WTC11 (cell line): ENCODE measurements around the gene TMEM151B. TPM values are rescaled to one million over a fixed set of nuclear protein-coding genes. Genes with fewer than 3 reads are reported as not detected.

Experiments used
- ATAC-seq: fragments of 200-7000 bp; cut with Tn5 transposase; 2 replicates; pipeline ENCODE4 v1.10.0; 2021; ENCODE audit warnings: mild to moderate bottlenecking, moderate library complexity
- CTCF ChIA-PET: fragments of 300-600 bp; sonication (Branson Sonifier 250); formaldehyde crosslinking; loops from one replicate; lab custom pipeline; 2021; ENCODE audit warnings: antibody characterized with exemption; lab: Charles Lee
- POLR2A ChIA-PET: fragments of 350-600 bp; sonication (Branson Sonifier 250); formaldehyde crosslinking; loops from one replicate; lab custom pipeline; 2021; ENCODE audit warnings: antibody characterized with exemption; lab: Charles Lee
- DNase-seq: peaks from one replicate; pipeline ENCODE4 v3.0.0; 2021; ENCODE audit warnings: low spot score
- H3K27ac Mint-ChIP-seq: 2 replicates; pipeline ENCODE4 v1.8.0; 2021; ENCODE audit warnings: mixed read lengths
- H3K27me3 Mint-ChIP-seq: 2 replicates; pipeline ENCODE4 v1.8.0; 2021; ENCODE audit warnings: low read depth, mild to moderate bottlenecking, moderate library complexity, mixed read lengths
- H3K36me3 Mint-ChIP-seq: 2 replicates; pipeline ENCODE4 v1.8.0; 2021; ENCODE audit warnings: mixed read lengths
- H3K4me1 Mint-ChIP-seq: 2 replicates; pipeline ENCODE4 v1.8.0; 2022; ENCODE audit warnings: mixed read lengths
- H3K4me3 Mint-ChIP-seq: 2 replicates; pipeline ENCODE4 v1.8.0; 2021; ENCODE audit warnings: mild to moderate bottlenecking, moderate library complexity, mixed read lengths
- H3K9me3 Mint-ChIP-seq: 2 replicates; pipeline ENCODE4 v1.8.0; 2021; ENCODE audit warnings: mixed read lengths
- AR ChIP-seq: fragments of 250-450 bp; sonication (Bioruptor Pico); IDR thresholded peaks from 2 replicates; pipeline ENCODE4 v1.9.0; 2021; ENCODE audit warnings: mild to moderate bottlenecking
- ELF4 ChIP-seq: sonication (generic); formaldehyde crosslinking; IDR thresholded peaks from 2 replicates; pipeline ENCODE4 v1.8.1; 2022; ENCODE audit warnings: low read depth, mild to moderate bottlenecking, moderate library complexity, missing genetic modification reagents
- HMGXB4 ChIP-seq: sonication (generic); formaldehyde crosslinking; IDR thresholded peaks from 2 replicates; pipeline ENCODE4 v1.8.1; 2023; ENCODE audit warnings: mild to moderate bottlenecking, moderate library complexity, missing genetic modification reagents
- IRF1 ChIP-seq: sonication (generic); formaldehyde crosslinking; IDR thresholded peaks from 2 replicates; pipeline ENCODE4 v1.8.0; 2023; ENCODE audit warnings: missing genetic modification reagents
- MAX ChIP-seq: sonication (generic); formaldehyde crosslinking; IDR thresholded peaks from 2 replicates; pipeline ENCODE4 v1.8.0; 2022; ENCODE audit warnings: mild to moderate bottlenecking, missing genetic modification reagents
- MLX ChIP-seq: sonication (generic); formaldehyde crosslinking; IDR thresholded peaks from 2 replicates; pipeline ENCODE4 v1.8.1; 2023; ENCODE audit warnings: mild to moderate bottlenecking, missing genetic modification reagents, moderate library complexity
- MYBL2 ChIP-seq: sonication (generic); formaldehyde crosslinking; IDR thresholded peaks from 2 replicates; pipeline ENCODE4 v1.8.1; 2023; ENCODE audit warnings: mild to moderate bottlenecking, moderate library complexity, missing genetic modification reagents
- NFYB ChIP-seq: sonication (generic); formaldehyde crosslinking; conservative IDR thresholded peaks from 2 replicates; pipeline ENCODE4 v1.8.0; 2022; ENCODE audit warnings: low read depth, missing genetic modification reagents
- TCF7 ChIP-seq: sonication (generic); formaldehyde crosslinking; IDR thresholded peaks from 2 replicates; pipeline ENCODE4 v1.8.0; 2022; ENCODE audit warnings: mild to moderate bottlenecking, low read depth, missing genetic modification reagents, moderate library complexity
- TEAD1 ChIP-seq: sonication (generic); formaldehyde crosslinking; IDR thresholded peaks from 2 replicates; pipeline ENCODE4 v1.8.0; 2022; ENCODE audit warnings: mild to moderate bottlenecking, missing genetic modification reagents
- TP53 ChIP-seq: sonication (generic); formaldehyde crosslinking; IDR thresholded peaks from 2 replicates; pipeline ENCODE4 v1.8.1; 2023; ENCODE audit warnings: mild to moderate bottlenecking, missing genetic modification reagents
- ZBTB43 ChIP-seq: sonication (generic); formaldehyde crosslinking; IDR thresholded peaks from 2 replicates; pipeline ENCODE4 v1.8.1; 2023; ENCODE audit warnings: mild to moderate bottlenecking, missing genetic modification reagents
- ZNF416 ChIP-seq: fragments of 250-450 bp; sonication (Bioruptor Pico); IDR thresholded peaks from 2 replicates; pipeline ENCODE4 v1.9.0; 2021; ENCODE audit warnings: mild to moderate bottlenecking, inconsistent platforms
- ZNF423 ChIP-seq: fragments of 250-450 bp; sonication (Bioruptor Pico); IDR thresholded peaks from 2 replicates; pipeline ENCODE4 v2.1.2; 2022; ENCODE audit warnings: mild to moderate bottlenecking, moderate library complexity
- ZNF512 ChIP-seq: sonication (generic); formaldehyde crosslinking; IDR thresholded peaks from 2 replicates; pipeline ENCODE4 v1.8.1; 2022; ENCODE audit warnings: missing genetic modification reagents, borderline replicate concordance
- total RNA-seq: library from RNA; stranded (reverse); gene quantifications from 3 replicates; pipeline ENCODE4 v1.2.3, GENCODE V29; 2021
- TF ChIP-seq, protein P1 (sequence below): sonication (generic); formaldehyde crosslinking; IDR thresholded peaks from 2 replicates; pipeline ENCODE4 v1.8.1; 2022; ENCODE audit warnings: low read depth, missing genetic modification reagents, borderline replicate concordance
- TF ChIP-seq, protein P2 (sequence below): sonication (generic); formaldehyde crosslinking; IDR thresholded peaks from 2 replicates; pipeline ENCODE4 v1.8.0; 2023; ENCODE audit warnings: missing genetic modification reagents, mild to moderate bottlenecking, borderline replicate concordance
- TF ChIP-seq, protein P3 (sequence below): sonication (generic); formaldehyde crosslinking; IDR thresholded peaks from 2 replicates; pipeline ENCODE4 v1.8.1; 2022; ENCODE audit warnings: mild to moderate bottlenecking, moderate library complexity, missing genetic modification reagents

TMEM151B gene
- total RNA-seq, 1 experiment from 2014 or later: 5.5 TPM

DNA sequence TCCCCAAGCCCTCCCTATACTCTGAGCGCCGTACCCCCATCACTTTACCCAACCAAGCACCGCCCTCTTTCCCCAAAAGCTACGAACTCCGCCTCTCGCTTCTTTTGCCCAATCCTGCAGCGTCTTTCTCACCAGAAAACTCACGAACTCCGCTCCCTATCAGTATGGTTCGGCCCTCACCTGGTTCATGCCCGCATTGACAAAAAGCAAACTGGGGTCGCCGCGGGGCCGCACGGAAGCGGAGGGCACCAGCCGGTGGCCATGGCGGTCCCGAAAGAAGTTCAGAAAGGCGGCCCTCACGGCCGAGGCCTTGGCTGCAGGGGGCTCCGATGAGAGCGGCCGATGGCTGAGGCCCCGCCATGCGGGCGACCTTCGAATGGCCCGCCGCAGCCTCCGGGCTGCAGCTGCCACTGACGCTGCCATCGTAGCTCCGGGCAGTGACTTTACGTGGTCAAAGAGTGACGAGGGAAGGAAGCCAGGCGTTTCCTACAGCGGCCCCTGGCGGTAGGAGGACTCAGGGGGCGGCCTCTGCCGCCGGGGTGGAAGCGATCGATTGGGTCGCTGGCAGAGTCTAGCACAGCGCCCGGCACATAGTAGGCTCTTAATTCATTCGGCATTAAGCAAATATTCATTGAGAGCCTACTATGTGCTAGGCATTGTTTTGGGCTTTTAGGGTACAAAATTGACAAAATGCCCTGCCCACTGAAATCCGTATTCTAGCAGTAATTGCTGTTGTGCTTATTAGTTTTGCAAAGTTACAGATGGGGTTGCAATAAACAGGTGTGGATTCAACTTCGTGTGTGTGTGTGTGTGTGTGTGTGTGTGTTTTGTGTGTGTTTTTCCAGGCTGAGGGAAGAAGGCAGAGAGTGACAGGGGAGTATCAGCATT, 42.9 kb downstream of the TMEM151B start, which contains the start of gene AARS2:
AARS2 (minus strand) TSS at position 447 of the 888 bp plus-strand sequence; CDS start at position 423, 24 bp downstream.
- H3K4me1 Mint-ChIP-seq: peaks cover 8% of the 10 kb centered on the region
- H3K27me3 Mint-ChIP-seq: no peaks in the 10 kb centered on the region
- H3K36me3 Mint-ChIP-seq: peaks cover 35% of the 10 kb centered on the region
- peak; percentile 97 for DNase-seq
- peak; percentile 90 for ATAC-seq
- H3K27ac Mint-ChIP-seq: peak within 1 kb of the TSS; percentile 95
- ChIA-PET POLR2A (interaction anchor here (0.6 to 1.9 kb wide), 10 partner anchors 10 to 127 kb away, joined by 3 to 7 read pairs (median 3); partner anchors contain the start of gene SLC35B2), CTCF (interaction anchor here (0.6 to 1.8 kb wide), 41 partner anchors 8 to 311 kb away, joined by 3 to 47 read pairs (median 5); partner anchors contain the start of genes CDC5L, HSP90AB1, MRPL14 and SLC35B2)
- H3K4me3 Mint-ChIP-seq: peak within 1 kb of the TSS; percentile 99
- no peaks in the 10 kb centered on the region for H3K9me3 Mint-ChIP-seq
- TF ChIP-seq TCF7 (CRISPR knock-in tag): 0 out of 2 replicates have a peak, but pooled peaks have one; percentile 44
- TF ChIP-seq TP53 (CRISPR knock-in tag): no peak
- TF ChIP-seq, protein P1, sequence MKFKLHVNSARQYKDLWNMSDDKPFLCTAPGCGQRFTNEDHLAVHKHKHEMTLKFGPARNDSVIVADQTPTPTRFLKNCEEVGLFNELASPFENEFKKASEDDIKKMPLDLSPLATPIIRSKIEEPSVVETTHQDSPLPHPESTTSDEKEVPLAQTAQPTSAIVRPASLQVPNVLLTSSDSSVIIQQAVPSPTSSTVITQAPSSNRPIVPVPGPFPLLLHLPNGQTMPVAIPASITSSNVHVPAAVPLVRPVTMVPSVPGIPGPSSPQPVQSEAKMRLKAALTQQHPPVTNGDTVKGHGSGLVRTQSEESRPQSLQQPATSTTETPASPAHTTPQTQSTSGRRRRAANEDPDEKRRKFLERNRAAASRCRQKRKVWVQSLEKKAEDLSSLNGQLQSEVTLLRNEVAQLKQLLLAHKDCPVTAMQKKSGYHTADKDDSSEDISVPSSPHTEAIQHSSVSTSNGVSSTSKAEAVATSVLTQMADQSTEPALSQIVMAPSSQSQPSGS (CRISPR knock-in tag): no peak
- TF ChIP-seq ZNF416 (CRISPR knock-in tag): peak; percentile 87
- peak; percentile 93 for TF ChIP-seq MAX (CRISPR knock-in tag)
- peak; percentile 100 for TF ChIP-seq HMGXB4 (CRISPR knock-in tag)
- peak; percentile 80; the same call in 1 of the 2 replicates for TF ChIP-seq ELF4 (CRISPR knock-in tag)
- TF ChIP-seq AR (CRISPR knock-in tag): no peak
- TF ChIP-seq ZNF512: no peak
- peak; percentile 87; the same call in 1 of the 2 replicates for TF ChIP-seq MYBL2
- peak; percentile 69; the same call in 1 of the 2 replicates for TF ChIP-seq IRF1 (CRISPR knock-in tag)
- peak; percentile 77 for TF ChIP-seq ZBTB43
- TF ChIP-seq, protein P2, sequence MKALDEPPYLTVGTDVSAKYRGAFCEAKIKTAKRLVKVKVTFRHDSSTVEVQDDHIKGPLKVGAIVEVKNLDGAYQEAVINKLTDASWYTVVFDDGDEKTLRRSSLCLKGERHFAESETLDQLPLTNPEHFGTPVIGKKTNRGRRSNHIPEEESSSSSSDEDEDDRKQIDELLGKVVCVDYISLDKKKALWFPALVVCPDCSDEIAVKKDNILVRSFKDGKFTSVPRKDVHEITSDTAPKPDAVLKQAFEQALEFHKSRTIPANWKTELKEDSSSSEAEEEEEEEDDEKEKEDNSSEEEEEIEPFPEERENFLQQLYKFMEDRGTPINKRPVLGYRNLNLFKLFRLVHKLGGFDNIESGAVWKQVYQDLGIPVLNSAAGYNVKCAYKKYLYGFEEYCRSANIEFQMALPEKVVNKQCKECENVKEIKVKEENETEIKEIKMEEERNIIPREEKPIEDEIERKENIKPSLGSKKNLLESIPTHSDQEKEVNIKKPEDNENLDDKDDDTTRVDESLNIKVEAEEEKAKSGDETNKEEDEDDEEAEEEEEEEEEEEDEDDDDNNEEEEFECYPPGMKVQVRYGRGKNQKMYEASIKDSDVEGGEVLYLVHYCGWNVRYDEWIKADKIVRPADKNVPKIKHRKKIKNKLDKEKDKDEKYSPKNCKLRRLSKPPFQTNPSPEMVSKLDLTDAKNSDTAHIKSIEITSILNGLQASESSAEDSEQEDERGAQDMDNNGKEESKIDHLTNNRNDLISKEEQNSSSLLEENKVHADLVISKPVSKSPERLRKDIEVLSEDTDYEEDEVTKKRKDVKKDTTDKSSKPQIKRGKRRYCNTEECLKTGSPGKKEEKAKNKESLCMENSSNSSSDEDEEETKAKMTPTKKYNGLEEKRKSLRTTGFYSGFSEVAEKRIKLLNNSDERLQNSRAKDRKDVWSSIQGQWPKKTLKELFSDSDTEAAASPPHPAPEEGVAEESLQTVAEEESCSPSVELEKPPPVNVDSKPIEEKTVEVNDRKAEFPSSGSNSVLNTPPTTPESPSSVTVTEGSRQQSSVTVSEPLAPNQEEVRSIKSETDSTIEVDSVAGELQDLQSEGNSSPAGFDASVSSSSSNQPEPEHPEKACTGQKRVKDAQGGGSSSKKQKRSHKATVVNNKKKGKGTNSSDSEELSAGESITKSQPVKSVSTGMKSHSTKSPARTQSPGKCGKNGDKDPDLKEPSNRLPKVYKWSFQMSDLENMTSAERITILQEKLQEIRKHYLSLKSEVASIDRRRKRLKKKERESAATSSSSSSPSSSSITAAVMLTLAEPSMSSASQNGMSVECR (CRISPR knock-in tag): peak; percentile 91
- TF ChIP-seq NFYB: peak; percentile 36
- no peak for TF ChIP-seq ZNF423 (CRISPR knock-in tag)
- TF ChIP-seq MLX (CRISPR knock-in tag): peak; percentile 93; the same call in 1 of the 2 replicates
- TF ChIP-seq TEAD1 (CRISPR knock-in tag): peak; percentile 69
- TF ChIP-seq, protein P3, sequence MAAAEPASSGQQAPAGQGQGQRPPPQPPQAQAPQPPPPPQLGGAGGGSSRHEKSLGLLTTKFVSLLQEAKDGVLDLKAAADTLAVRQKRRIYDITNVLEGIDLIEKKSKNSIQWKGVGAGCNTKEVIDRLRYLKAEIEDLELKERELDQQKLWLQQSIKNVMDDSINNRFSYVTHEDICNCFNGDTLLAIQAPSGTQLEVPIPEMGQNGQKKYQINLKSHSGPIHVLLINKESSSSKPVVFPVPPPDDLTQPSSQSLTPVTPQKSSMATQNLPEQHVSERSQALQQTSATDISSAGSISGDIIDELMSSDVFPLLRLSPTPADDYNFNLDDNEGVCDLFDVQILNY (CRISPR knock-in tag): peak; percentile 79
